BJ (cell line): ENCODE measurements around the gene TGFB3. TPM values are rescaled to one million over a fixed set of nuclear protein-coding genes. Genes with fewer than 3 reads are reported as not detected.
A peak's percentile ranks its signal among the peaks of the same experiment; 100 is the strongest.

Experiments
- CTCF ChIA-PET: fragments of 350-600 bp; formaldehyde crosslinking; extraction: SDS; loops from one replicate; lab custom pipeline; 2021; ENCODE audit warnings: antibody characterized with exemption, inconsistent platforms; lab: Yijun Ruan, JAX
- POLR2A ChIA-PET: fragments of 300-600 bp; sonication (Branson Sonifier 250); formaldehyde crosslinking; extraction: SDS; loops from one replicate; lab custom pipeline; 2021; ENCODE audit warnings: antibody characterized with exemption; lab: Charles Lee
- DNase-seq: peaks from one replicate; pipeline ENCODE4 v3.0.0-alpha.2; 2011; ENCODE audit warnings: low read depth
- H3K27me3 ChIP-seq: 2 replicates; pipeline ENCODE4 v1.6.0; 2011; ENCODE audit warnings: low read length; ENCODE audit not compliant: control insufficient read depth, insufficient read depth
- H3K36me3 ChIP-seq: 2 replicates; pipeline ENCODE4 v1.5.1; 2011; ENCODE audit warnings: low read length; ENCODE audit not compliant: control insufficient read depth, insufficient read depth
- H3K4me3 ChIP-seq: 2 replicates; pipeline ENCODE4 v1.5.1; 2011; ENCODE audit warnings: low read depth, mild to moderate bottlenecking, control low read depth, low read length
- polyA plus RNA-seq: library from polyadenylated mRNA; depleted of rRNA; stranded (reverse); fragments of >200 nt; gene quantifications from 2 replicates; pipeline ENCODE4 v1.2.3, GENCODE V29; 2011
- TF ChIP-seq, protein P1 (sequence below): IDR thresholded peaks from 2 replicates; pipeline ENCODE4 v1.5.1; 2011; ENCODE audit warnings: low read depth, mild to moderate bottlenecking, control low read depth, inconsistent platforms, low read length, moderate library complexity; ENCODE audit not compliant: insufficient read depth

TGFB3 gene
- polyA plus RNA-seq, 1 experiment: 6.7 TPM

DNA sequence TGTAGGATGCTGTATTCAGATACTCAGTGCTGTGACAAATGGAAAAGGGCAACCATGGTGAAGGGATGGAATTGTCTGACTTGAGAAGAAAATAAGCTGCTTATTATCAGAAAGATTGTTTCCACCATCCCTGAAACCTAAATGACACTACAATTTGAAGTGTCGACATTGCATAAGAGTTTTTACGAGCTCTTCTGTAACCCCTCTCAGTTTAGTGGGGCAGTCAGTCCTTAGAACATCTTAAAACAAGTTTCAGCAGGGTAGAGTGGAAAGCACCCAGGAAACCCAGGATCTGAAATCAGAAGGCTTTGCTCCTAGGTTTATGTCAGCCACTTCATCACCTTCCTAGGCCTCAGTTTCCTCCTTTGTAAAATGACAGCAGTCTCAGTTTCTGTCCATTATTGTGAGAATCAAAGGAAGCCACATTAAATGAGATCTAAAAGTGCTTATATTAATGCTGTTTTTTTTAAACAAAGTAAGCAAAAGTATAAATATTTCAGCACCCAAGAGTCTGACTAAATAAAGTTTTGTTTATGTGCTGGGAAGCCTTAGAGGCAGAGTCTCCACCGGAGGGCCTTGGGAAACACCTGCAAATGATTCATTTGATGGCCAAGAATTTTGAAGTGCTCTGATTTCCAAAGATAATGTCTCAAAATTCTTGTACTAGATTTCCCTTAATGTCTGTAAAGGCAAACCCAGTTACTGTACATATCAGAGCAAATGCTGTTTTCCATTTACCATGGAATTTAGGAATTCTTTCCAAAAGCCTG is 5.6 kb upstream of the TGFB3 start:
- TF ChIP-seq, protein P1, sequence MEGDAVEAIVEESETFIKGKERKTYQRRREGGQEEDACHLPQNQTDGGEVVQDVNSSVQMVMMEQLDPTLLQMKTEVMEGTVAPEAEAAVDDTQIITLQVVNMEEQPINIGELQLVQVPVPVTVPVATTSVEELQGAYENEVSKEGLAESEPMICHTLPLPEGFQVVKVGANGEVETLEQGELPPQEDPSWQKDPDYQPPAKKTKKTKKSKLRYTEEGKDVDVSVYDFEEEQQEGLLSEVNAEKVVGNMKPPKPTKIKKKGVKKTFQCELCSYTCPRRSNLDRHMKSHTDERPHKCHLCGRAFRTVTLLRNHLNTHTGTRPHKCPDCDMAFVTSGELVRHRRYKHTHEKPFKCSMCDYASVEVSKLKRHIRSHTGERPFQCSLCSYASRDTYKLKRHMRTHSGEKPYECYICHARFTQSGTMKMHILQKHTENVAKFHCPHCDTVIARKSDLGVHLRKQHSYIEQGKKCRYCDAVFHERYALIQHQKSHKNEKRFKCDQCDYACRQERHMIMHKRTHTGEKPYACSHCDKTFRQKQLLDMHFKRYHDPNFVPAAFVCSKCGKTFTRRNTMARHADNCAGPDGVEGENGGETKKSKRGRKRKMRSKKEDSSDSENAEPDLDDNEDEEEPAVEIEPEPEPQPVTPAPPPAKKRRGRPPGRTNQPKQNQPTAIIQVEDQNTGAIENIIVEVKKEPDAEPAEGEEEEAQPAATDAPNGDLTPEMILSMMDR: no peak
- H3K36me3 ChIP-seq: peaks cover 3% of the 10 kb centered on the region
- POLR2A ChIA-PET: no interaction called here
- no peaks in the 10 kb centered on the region for H3K27me3 ChIP-seq
- no peak for DNase-seq
- H3K4me3 ChIP-seq: no peak overlapping the region
- CTCF ChIA-PET: interaction anchor here (1.0 to 1.1 kb wide), 2 partner anchors 81 to 276 kb away, joined by 3 to 4 read pairs; no protein-coding TSS in a partner anchor

DNA sequence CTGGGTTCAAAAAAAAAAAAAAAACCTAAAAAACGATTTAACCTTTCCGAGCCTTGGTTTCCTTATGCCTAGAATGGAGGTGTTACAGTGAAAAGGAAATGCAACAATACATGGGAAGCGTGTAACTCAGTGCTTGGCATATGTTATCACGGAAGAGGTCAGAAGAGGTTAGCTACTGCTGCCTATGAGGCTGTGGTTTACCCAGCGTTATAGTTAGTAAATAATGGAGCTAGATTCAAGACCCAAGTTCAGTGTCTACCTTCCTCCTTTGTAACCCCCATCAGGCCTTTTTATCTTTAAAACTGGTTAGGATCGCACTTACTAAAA is 4.6 kb upstream of the TGFB3 start:
- Histone ChIP-seq H3K27me3 (no peaks in the 10 kb centered on the region), H3K4me3 (peak overlapping the region; percentile 90), H3K36me3 (peaks cover 3% of the 10 kb centered on the region)
- TF ChIP-seq, protein P1: no peak
- DNase-seq: no peak
- CTCF ChIA-PET: no interaction called here
- POLR2A ChIA-PET: no interaction called here

DNA sequence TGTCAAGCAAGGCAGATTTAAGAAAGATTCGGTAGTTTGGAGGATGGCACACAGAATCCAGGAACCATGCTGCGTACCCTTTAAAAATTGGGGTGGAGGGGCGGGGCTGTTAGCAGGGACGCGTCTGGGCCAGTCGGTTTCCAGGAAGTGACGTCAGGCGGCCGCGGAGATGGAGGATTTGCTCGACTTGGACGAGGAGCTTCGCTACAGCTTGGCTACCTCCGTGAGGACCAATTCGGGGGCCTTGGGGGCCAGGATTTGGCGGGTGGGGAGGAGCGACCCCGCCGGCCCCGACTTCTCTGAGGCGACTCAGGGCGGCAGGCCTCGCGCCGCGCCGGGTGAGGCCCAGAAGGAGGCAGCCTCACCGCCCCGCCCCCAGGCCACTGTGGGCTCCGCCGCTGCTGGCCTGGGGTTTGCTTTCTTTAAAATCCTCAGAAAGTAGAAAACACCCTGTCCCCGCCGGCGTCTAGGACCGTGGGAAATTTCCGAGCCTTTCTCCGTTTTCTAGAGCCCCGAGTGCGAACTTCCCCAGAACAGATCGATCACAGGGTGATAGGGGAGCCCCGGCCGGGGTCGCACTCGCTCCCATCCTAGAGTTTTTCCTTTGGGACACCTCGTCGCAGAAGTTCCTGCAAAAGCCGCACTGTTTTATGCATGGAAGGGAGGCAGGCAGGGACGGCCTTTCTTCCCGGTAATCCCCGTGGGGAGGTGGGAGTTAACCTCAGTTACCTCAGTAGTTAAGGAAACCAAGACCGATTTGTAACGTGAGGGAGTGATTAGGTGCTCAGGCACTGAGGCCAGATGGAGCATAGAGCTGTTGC is 4.0 kb upstream of the TGFB3 start, which contains the start of gene IFT43:
Gene IFT43 (plus strand): TSS at position 146 of the 821 bp plus-strand sequence. CDS start 24 bp downstream, at position 170.
- Histone ChIP-seq H3K36me3 (peaks cover 3% of the 10 kb centered on the region), H3K4me3 (peak within 1 kb of the TSS; percentile 90), H3K27me3 (no peaks in the 10 kb centered on the region)
- CTCF ChIA-PET: interaction anchor here (0.7 to 13.4 kb wide), 6 partner anchors 77 to 408 kb away, joined by 3 to 296 read pairs (median 4); no protein-coding TSS in a partner anchor
- TF ChIP-seq, protein P1: no peak
- no peak for DNase-seq
- POLR2A ChIA-PET: interaction anchor here (0.6 kb wide), 1 partner anchor 290 kb away, joined by 16 read pairs; no protein-coding TSS in a partner anchor

DNA sequence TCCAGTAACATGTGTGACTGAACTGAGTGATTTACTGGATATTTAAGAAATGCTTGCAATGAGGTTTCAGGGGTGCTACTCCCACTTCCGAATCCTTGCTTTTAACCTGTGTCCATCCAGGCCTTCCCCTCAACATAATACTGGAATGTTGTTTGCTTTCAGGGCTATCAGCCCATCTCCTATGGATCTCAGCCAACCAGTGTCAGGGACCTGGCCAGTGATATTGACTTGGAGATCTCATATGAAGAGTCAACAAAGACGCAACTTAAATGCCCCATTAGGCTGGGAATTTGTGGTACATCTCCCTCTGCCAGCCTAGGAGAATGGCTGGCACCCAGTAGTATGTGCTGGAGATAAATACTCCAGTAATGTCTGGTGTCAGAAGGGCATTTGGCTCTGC is 2.9 kb upstream of the TGFB3 start:
- Histone ChIP-seq H3K4me3 (no peak overlapping the region), H3K36me3 (peaks cover 1% of the 10 kb centered on the region; the same call in 1 of the 2 replicates), H3K27me3 (no peaks in the 10 kb centered on the region)
- POLR2A ChIA-PET: no interaction called here
- TF ChIP-seq, protein P1: no peak
- no peak for DNase-seq
- CTCF ChIA-PET: interaction anchor here (1.1 to 13.4 kb wide), 4 partner anchors 76 to 274 kb away, joined by 3 to 296 read pairs (median 82); no protein-coding TSS in a partner anchor

DNA sequence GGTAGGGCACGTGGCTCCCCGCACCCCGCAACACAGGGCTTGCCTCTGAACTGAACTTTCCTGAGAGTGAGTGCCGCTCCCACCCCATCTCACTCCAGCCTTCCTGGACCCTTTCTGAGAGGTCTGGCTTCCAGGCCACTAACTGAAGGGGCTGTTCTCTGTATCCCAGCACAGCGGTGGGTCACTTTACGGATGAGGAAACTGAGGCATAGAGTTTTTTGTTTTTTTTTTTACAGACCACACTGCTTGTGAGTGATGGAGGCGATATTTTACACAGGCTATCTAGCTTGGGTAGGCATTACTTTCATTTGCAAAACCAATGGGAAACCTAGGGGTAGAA is 1.2 kb upstream of the TGFB3 start:
- CTCF ChIA-PET: interaction anchor here (0.6 to 13.4 kb wide), 33 partner anchors 11 to 406 kb away, joined by 3 to 296 read pairs (median 4); no protein-coding TSS in a partner anchor
- H3K27me3 ChIP-seq: no peaks in the 10 kb centered on the region
- DNase-seq: no peak
- POLR2A ChIA-PET: interaction anchor here (0.6 to 1.3 kb wide), 3 partner anchors 23 to 275 kb away, joined by 3 to 4 read pairs (median 3); no protein-coding TSS in a partner anchor
- peak overlapping the region; percentile 54 for H3K4me3 ChIP-seq
- no peaks in the 10 kb centered on the region for H3K36me3 ChIP-seq
- TF ChIP-seq, protein P1: no peak
